Activated gamma-delta T cell treated with anti-CD3 and anti-CD28 coated beads, Interleukin-2, amount 50 U/mL, for 16 hours (primary cell): Measurements from ENCODE around the gene FHL2.

ENCODE experiments used
- DNase-seq: peaks from one replicate; pipeline ENCODE4 v3.0.0-alpha.2; 2020; ENCODE audit warnings: low read depth

FHL2 gene

DNA sequence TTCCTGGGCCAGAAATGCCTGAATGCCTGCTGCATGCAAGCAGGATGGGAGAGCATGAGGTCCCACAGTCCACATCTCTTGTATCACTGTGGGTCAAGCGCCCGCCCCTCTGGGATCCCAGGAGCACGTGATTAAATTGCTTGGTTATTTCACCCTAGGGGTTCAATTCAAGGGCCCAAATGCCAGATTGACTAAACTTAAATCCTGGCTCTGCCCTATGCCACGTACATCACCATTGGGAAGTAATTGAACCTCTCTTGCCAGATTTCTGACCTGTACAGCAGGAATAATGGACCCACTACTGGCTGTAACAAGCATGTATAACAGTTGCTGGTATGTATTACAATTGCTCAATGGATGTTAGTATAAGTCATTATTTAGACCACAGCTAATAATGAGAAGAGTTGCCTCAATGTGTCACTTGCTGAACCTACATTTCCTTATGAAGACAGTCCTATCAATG lies 19.9 kb downstream of the FHL2 start:
- DNase-seq: no peak

DNA sequence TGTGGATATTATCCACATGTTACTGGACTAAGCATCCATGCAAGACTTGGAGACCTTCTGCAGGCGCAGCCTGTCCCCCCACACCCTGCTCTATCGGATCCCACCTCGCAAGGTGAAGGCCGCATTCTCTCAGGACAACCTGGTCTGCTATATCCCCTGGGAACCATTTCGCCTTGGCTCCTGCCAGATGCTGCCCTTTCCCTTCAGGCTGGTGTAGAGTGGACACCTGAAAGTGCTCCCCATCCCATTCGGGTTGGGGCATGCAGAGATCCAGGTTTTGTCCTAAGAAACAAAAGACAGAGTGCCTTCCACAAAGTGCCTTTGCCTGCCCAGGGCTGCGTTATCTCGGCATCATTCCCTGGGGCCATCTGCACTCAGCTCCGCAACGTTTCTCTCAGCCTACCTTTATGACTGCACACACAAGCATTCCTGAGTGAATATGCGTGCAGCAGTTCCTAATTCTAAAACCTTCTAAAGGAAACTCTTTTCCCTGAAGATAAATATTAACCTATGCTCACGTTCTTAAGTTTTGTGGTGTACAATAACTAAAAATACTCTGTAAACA lies 20.5 kb downstream of the FHL2 start:
- no peak for DNase-seq

- no peak for DNase-seq
These were observed 21.0 kb downstream of the FHL2 start for GRCh38 chr2:105377871-105378270.

DNA sequence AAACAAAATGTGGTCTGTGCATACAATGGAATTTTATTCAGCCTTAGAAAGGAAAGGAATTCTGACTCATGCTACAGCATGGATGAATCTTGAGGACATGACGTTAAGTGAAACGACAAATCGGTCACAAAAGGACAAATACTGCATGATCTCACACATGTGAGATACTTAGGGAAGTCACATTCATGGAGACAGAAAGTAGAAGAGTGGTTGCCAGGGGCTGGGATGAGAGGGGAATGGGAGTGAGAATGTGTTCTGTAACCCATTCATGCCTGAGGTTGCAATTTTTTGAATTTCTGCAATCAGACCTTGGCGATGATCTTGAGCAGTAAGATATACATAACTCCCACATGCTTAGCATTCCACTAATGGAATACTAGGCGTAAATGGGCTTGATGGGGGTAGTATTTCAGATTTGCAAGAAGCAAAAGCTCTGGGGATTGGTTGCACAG lies 22.0 kb downstream of the FHL2 start:
- DNase-seq: no peak

GRCh38 chr2:105376010-105376409 lies 22.8 kb downstream of the FHL2 start:
- DNase-seq: no peak

GRCh38 chr2:105375001-105375561 lies 23.8 kb downstream of the FHL2 start:
- no peak for DNase-seq

- no peak for DNase-seq
These were observed 24.9 kb downstream of the FHL2 start for GRCh38 chr2:105373895-105374401.

DNA sequence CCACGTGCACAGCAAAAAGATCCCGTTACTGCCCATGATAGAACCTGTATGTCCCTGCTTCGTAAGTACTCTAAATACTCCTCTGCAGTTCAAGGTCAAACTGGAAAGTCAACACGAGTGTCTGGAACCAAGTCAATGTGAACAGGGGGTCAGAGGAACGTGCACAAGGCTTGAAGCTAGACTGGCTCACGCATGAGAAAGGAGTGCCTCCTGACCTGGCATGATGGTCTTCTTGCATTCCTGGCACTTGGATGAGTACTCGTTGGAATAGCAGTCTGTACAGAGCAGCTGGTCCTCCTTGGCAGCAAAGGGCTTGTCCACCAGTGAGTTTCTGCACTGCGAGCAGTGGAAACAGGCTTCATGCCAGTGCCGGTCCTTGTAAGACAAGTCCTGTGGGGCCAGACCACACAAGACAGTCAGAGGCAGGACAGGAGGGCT lies 25.5 kb downstream of the FHL2 start:
- DNase-seq: no peak

- no peak for DNase-seq
These were observed 27.0 kb downstream of the FHL2 start for GRCh38 chr2:105371810-105372209.

DNA sequence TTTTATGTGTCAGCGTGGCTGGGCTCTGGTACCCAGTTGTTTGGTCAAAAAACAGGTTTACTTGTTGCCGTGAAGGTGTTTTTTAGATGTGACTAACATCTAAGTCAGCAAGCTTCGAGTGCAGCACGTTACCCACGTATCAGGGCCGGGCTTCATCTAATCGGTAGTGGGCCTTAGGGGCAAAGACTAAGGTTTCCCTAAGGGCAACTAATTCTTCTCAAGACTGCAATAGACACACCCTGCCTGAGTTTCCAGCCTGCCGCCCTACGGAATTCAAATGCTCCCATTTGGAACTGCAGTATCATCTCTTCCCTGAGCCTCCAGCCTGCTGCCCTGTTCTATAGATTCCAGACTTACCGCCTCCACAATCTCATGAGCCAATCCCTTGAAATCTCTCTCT lies 27.7 kb downstream of the FHL2 start:
- DNase-seq: no peak

DNA sequence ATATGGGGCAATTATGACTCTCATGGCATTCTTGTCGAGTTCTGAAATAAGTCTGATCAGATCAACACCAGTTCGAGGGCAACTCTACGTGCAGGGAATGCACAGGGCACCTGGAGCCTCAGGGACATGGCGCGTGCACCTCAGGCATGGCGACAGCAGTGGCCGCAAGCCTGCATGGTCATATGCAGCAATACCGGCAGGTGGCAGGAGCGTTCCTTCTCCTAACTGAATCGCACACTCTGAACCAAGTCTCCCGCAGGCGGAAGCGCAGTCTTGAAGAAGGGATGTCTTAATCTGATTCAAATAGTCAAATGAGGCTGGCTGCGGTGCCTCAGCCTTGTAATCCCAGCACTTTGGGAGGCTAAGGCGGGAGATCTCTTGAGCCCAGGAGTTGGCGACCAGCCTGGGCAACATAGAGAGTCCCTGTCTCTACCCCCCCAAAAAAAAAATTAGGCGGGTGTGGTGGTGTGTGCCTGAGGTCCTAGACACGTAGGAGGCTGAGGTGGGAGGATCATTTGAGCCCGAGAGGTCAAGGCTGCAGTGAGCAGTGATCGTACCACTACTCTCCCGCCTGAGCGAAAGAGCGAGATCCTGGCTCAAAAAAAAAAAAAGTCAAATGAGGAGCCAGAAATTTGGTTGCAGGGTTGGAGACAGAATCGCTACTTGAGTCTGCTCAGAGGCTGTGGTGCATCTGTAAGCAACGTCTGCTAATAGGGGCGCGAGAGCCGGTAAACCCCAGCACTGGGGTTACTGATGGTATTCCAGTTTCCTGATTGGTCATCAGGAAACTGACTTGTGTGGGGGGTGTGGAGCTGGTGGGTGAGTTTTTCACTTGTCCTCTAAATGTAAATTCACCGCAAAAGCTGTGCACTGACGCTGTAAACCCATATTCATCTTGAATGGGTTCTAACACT lies 28.8 kb downstream of the FHL2 start:
- peak; percentile 71 for DNase-seq

DNA sequence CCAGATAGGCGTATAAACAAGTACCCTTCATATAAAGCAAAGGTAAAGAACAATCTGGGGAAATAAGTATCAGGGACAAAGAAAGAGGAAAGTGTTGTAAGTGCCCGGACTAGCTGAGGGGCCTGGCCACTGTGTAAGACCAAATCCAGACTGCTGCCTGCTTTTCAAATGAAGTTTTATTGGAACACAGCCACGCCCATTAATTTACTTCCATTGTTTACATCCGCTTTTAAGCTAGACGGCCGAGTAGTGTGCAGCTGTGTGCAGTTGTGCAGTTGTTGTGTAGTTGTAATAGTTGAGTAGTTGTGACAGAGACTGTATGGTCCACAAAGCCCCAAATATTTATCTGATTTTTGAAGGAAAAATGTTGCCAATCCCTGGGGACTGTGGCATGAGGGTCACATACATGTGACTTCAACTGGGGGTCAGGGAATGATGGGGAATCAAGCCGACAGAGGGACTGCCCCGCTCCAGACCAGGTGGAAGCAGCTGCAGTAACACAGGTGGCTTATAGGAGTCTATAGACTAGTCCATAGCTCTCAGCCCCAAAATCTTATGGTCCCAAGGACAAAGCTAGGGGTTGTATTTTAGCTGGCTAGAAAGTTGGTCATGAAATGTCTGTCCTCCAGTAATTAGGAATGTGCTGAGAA lies 30.0 kb downstream of the FHL2 start:
- DNase-seq: no peak

DNA sequence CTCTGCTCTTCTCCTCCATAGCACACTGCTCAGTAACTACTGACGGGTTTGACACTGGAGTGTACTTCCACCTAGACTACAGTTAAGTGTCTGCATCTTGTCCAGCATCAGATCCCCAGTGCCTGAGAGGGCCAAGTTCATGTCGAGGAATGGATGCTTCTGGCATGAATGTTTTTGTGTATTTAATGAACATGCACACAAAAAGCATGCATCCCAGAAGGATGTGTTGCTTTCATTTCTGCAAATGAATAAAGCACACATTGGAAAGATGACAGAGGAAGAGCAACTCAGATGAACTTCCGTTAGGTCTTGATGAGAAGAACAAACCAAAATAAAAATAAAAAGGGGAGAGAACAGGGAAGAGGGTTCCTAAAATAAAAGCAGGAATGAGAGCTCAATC lies 33.6 kb downstream of the FHL2 start:
- no peak for DNase-seq

- DNase-seq: no peak
These were observed 34.3 kb downstream of the FHL2 start for GRCh38 chr2:105364436-105365139.

DNA sequence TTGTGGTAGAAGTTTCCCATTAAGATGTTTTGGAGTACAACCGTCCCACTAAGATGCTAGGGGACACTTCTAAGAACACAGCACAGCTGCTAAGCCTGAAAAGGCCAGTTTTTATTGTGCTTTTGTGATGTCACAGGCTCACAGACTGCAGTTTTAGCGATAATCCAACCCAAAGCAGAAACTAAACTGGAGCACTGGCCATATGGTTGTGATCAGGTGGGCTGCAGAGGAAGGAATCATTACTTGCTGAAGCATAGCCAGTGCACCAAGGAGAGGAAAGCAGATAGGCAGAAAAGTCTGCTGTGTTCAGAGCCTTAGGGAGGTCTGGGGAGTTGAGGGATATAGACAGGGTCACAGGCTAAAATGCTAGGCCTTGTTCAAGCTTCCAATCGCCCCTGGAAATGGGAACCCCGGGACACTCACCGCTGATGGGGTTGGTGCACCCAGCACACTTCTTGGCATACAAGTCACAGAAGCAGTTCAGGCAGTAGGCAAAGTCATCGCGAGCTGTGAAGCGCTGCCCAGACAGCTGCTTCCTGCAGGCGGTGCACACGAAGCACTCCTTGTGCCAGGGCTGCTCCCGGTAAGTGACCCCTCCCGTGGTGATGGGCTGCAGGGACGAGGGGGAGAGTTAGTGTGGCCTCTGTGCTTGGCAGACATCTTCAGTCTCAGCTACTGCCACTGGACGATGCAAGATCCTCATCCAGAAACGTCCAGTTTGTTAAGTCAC lies 35.8 kb downstream of the FHL2 start:
- no peak for DNase-seq

GRCh38 chr2:105361102-105361889 lies 37.6 kb downstream of the FHL2 start:
- DNase-seq: no peak

- no peak for DNase-seq
These were observed 40.3 kb downstream of the FHL2 start for GRCh38 chr2:105358593-105358992.

- no peak for DNase-seq
These were observed 41.7 kb downstream of the FHL2 start for GRCh38 chr2:105357122-105357521.

DNA sequence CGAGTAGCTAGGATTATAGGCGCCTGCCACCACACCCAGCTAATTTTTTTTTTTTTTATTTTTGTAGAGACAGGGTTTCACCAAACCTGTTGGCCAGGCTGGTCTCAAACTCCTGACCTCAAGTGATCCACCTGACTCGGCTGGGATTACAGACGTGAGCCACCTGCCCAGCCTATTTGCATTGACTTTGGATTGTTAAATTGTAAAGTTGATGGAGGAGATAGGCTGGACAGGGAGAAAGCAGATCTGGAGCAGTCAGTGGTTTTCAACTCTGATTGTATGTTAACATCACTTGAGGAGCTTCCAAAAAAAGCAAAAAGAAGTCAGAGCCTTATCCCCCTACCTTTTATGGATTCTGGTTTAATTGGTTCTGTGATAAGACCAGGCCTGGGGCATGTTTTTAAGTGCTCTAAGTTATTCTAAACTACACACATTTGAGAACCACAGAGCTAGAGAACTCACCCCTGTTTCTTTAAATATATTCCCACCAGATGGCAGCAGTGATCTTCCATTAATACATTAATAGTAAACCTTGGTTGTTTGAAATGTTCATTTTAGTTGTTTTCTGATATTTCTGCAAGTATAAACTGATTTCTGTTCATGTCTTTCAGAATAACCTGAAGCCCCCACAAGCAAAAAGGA lies 54.0 kb downstream of the FHL2 start:
- DNase-seq: no peak

DNA sequence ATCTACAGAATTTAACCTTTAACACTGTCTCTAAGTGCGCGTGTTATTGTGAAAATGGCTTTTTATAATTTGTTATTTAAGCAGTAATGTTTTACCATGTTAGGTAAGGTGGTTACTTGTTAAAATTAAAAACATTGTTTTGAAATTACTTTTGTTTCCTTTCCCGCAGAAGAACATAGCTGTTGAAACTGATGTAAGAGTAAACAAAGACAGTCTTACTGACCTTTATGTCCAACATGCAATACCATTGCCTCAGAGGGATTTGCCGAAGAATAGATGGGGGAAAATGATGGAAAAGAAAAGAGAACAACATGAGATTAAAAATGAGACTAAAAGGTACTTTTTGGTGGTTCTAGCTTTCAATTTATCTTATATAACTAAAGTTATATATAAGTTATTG lies 59.4 kb downstream of the FHL2 start:
- DNase-seq: no peak
